ENCODE data around the gene PLOD2.

DNA sequence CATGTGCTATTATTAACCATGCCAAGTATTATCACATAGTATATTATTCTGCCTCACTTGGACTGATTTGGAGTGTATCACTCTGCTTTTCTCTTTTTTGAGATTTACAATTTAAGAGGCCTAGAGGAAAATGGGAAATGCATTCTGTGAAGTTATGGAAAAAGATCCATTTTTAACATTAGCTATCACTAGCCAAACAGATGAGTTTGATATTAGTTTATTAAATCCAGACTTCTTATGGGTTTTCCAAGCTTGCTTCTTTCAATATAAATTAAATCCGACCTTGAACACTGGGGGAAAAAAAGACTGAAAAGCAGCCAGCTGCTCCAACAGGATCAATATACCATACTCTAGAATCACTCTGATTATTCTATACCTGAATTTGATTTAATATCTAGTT lies 30.1 kb upstream of the PLOD2 start:
- TF ChIP-seq EZH2phosphoT487 (IDR thresholded peaks at IDR 0.05; ENCODE audit: insufficient read depth, low read depth) = no peak
- TF ChIP-seq EZH2 (IDR thresholded peaks at IDR 0.05; ENCODE audit: insufficient read depth, poor library complexity, severe bottlenecking) = no peak

All from GM23248 (cell line).